ENCODE data around the gene TUBGCP6. TPM values are rescaled to one million over a fixed set of nuclear protein-coding genes. Genes with fewer than 3 reads are reported as not detected.

TUBGCP6 gene
- total RNA-seq, 4 donors from 2014 or later = 51.5 to 163 (median 111) TPM

DNA sequence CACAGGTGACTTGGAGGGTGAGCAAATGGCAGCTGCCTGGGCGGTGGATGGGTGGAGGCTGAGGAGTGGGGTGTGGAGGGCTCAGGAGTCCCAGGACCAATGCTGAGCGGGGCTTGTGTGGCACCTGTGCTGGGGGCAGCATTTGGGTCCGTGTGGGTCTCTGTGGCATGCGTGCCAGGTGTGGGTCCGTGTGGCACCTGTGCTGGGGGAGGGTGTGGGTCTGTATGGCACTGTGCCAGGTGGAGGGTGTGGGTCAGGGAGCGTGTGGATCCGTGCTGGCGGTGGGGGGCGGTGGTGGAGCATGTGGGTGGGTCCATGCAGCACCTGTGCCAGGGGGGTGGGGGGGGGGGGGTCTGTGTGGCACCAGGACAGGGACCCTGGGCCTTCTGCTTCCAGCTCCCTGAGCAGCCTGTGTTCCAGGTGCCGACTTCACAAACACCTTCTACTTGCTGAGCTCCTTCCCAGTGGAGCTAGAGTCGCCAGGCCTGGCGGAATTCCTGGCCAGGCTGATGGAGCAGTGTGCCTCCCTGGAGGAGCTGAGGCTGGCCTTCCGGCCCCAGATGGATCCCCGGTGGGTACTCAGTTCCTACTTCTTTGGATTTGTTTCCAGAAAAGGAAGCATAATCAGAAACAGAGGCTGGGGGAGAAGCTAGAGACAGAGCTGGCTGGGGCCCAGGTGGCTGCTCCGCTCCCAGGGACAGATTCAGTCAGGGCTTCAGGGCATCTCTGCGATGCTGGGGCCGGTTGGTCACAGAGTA is 29.3 kb downstream of the TUBGCP6 start:
- Histone ChIP-seq H3K4me1 (peaks cover 0 to 6% (median 0%) of the 10 kb centered on the region in 4 donors), H3K9me3 (no peaks in the 10 kb centered on the region), H3K27me3 (no peaks in the 10 kb centered on the region), H3K4me3 (no peak overlapping the region), H3K27ac (no peak overlapping the region), H3K36me3 (peaks cover 0 to 84% (median 0%) of the 10 kb centered on the region in 3 donors)
- TF ChIP-seq POLR2A (IDR thresholded peaks at IDR 0.05) (no peak), CTCF (IDR thresholded peaks at IDR 0.05) (no peak)
- DNase-seq = no peak

DNA sequence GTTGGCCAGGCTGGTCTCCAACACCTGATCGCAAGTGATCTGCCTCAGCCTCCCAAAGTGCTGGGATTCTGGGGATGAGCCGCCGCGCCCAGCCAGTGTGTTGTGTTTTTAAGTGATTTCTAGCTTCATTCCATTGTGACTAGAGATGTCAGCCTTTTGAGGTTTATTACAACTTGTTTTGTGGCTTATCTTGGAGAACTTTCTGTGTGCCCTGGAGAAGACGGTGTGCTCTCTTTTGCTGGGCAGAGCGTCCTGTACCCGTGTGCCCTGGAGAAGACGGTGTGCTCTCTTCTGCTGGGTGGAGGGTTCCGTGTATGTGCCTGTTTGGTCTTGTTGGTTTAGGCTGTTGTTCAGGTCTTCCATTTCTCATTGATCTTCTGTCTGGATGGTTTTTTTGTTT is 31.6 kb downstream of the TUBGCP6 start:
- no peak for DNase-seq
- H3K9me3 ChIP-seq = no peaks in the 10 kb centered on the region
- TF ChIP-seq CTCF (IDR thresholded peaks at IDR 0.05) (no peak), POLR2A (IDR thresholded peaks at IDR 0.05) (no peak)
- no peak overlapping the region for H3K4me3 ChIP-seq
- H3K27me3 ChIP-seq = no peaks in the 10 kb centered on the region
- peaks cover 0 to 88% (median 0%) of the 10 kb centered on the region in 3 donors for H3K36me3 ChIP-seq
- peaks cover 0 to 4% (median 0%) of the 10 kb centered on the region in 4 donors for H3K4me1 ChIP-seq
- no peak overlapping the region for H3K27ac ChIP-seq

GRCh38 chr22:50211147-50211546 is 33.7 kb downstream of the TUBGCP6 start:
- Histone ChIP-seq H3K4me3 (no peak overlapping the region), H3K36me3 (peaks cover 0 to 87% (median 0%) of the 10 kb centered on the region in 3 donors)

GRCh38 chr22:50210378-50211139 is 34.3 kb downstream of the TUBGCP6 start:
- peaks cover 0 to 10% (median 0%) of the 10 kb centered on the region in 4 donors for H3K4me1 ChIP-seq
- TF ChIP-seq POLR2A (IDR thresholded peaks at IDR 0.05) (no peak), CTCF (IDR thresholded peaks at IDR 0.05) (no peak)
- H3K36me3 ChIP-seq = peaks cover 0 to 81% (median 0%) of the 10 kb centered on the region in 3 donors

More at GRCh38 chr22:50211147-50211546, 33.7 kb downstream of the TUBGCP6 start:
- Histone ChIP-seq H3K27ac (no peak overlapping the region), H3K4me1 (peaks cover 0 to 10% (median 0%) of the 10 kb centered on the region in 4 donors), H3K27me3 (no peaks in the 10 kb centered on the region), H3K9me3 (no peaks in the 10 kb centered on the region)
- DNase-seq = no peak
- no peak for TF ChIP-seq CTCF (IDR thresholded peaks at IDR 0.05)
- TF ChIP-seq POLR2A (IDR thresholded peaks at IDR 0.05) = no peak

GRCh38 chr22:50209893-50210292 is 34.9 kb downstream of the TUBGCP6 start:
- Histone ChIP-seq H3K9me3 (no peaks in the 10 kb centered on the region), H3K27ac (no peak overlapping the region), H3K27me3 (no peaks in the 10 kb centered on the region), H3K4me1 (peaks cover 0 to 10% (median 0%) of the 10 kb centered on the region in 4 donors), H3K4me3 (no peak overlapping the region), H3K36me3 (peaks cover 0 to 75% (median 0%) of the 10 kb centered on the region in 3 donors)
- peak; percentile 72 to 88 (median 72) for DNase-seq
- TF ChIP-seq POLR2A (IDR thresholded peaks at IDR 0.05) (no peak), CTCF (IDR thresholded peaks at IDR 0.05) (peak; percentile 73 to 85 (median 83))

More at GRCh38 chr22:50210378-50211139, 34.3 kb downstream of the TUBGCP6 start:
- no peak for DNase-seq
- Histone ChIP-seq H3K27ac (no peak overlapping the region), H3K9me3 (no peaks in the 10 kb centered on the region), H3K27me3 (no peaks in the 10 kb centered on the region), H3K4me3 (no peak overlapping the region)
